GM12878 (cell line): ENCODE results near the gene HNRNPM. TPM values are rescaled to one million over a fixed set of nuclear protein-coding genes. Genes with fewer than 3 reads are reported as not detected.

Experiments
- ATAC-seq: fragments of 200-7000 bp; cut with Tn5 transposase; 3 replicates; pipeline ENCODE4 v1.9.1; 2020; ENCODE audit warnings: mild to moderate bottlenecking, moderate library complexity
- BruUV-seq: library from RNA; stranded (reverse); fragments of 400-500 nt; replicated peaks from 2 replicates; lab custom pipeline; 2021; lab: Mats Ljungman, UMichigan
- CTCF ChIA-PET: fragments of 300-600 bp; sonication (Branson Sonifier 250); formaldehyde crosslinking; extraction: SDS; loops from one replicate; lab custom pipeline; 2021; ENCODE audit warnings: inconsistent platforms; lab: Yijun Ruan, JAX
- POLR2A ChIA-PET: fragments of 350-600 bp; formaldehyde crosslinking; extraction: SDS; loops from one replicate; lab custom pipeline; 2021; ENCODE audit warnings: inconsistent platforms; lab: Charles Lee
- RAD21 ChIA-PET: fragments of 300-600 bp; sonication (Branson Sonifier 250); formaldehyde crosslinking; loops from one replicate; lab custom pipeline; 2023; ENCODE audit warnings: antibody characterized with exemption; ENCODE audit not compliant: unreplicated experiment; lab: Charles Lee
- SMC1A ChIA-PET: fragments of 300-600 bp; sonication (Branson Sonifier 250); formaldehyde crosslinking; loops from one replicate; lab custom pipeline; 2023; ENCODE audit not compliant: unreplicated experiment, uncharacterized antibody; lab: Charles Lee
- DNase-seq: peaks from one replicate; pipeline ENCODE4 v3.0.0-alpha.2; 2011; ENCODE audit warnings: low read depth, low spot score
- FAIRE-seq: peaks from 3 replicates; lab custom pipeline; 2011; peaks lifted over from hg19 to GRCh38; lab: Jason Lieb, UNC
- H2AFZ ChIP-seq: 2 replicates; pipeline ENCODE4 v1.6.0; 2011; ENCODE audit warnings: low read depth, low read length, control low read depth; ENCODE audit not compliant: control insufficient read depth
- H3K27ac ChIP-seq: 2 replicates; pipeline ENCODE4 v1.5.1; 2011; ENCODE audit warnings: control low read depth; ENCODE audit not compliant: control insufficient read depth, insufficient read depth
- H3K27me3 ChIP-seq, 2 experiments: replicated peaks in 1 of 2; 2 replicates each; pipeline versions ENCODE4 v1.6.0 to v1.6.1; 2011; ENCODE audit warnings: low read length in 1 of 2; ENCODE audit not compliant: control insufficient read depth in 2 of 2, insufficient read depth in 2 of 2
- H3K36me3 ChIP-seq, 2 experiments: 2 replicates each; pipeline ENCODE4 v1.5.1; 2011; ENCODE audit warnings: low read length in 1 of 2; ENCODE audit not compliant: control insufficient read depth in 2 of 2, insufficient read depth in 2 of 2
- H3K4me1 ChIP-seq: 2 replicates; pipeline ENCODE4 v1.6.1; 2011; ENCODE audit warnings: mild to moderate bottlenecking, low read length, moderate library complexity, mixed read lengths; ENCODE audit not compliant: control insufficient read depth, insufficient read depth
- H3K4me2 ChIP-seq: 2 replicates; pipeline ENCODE4 v1.6.0; 2011; ENCODE audit warnings: control low read depth; ENCODE audit not compliant: control insufficient read depth, insufficient read depth
- H3K4me3 ChIP-seq: fragments of 200-600 bp; sonication (generic); 2 replicates; pipeline ENCODE4 v1.5.1; 2016
- H3K79me2 ChIP-seq: 2 replicates; pipeline ENCODE4 v1.6.0; 2011; ENCODE audit warnings: low read length; ENCODE audit not compliant: control insufficient read depth, insufficient read depth
- H3K9ac ChIP-seq: 2 replicates; pipeline ENCODE4 v1.8.0; 2011; ENCODE audit warnings: low read length, control low read depth, mixed read lengths; ENCODE audit not compliant: control insufficient read depth, insufficient read depth
- H3K9me3 ChIP-seq: replicated peaks from 3 replicates; pipeline ENCODE4 v1.5.1; 2011; ENCODE audit warnings: mild to moderate bottlenecking, low read length; ENCODE audit not compliant: control insufficient read depth, insufficient read depth
- H4K20me1 ChIP-seq: 2 replicates; pipeline ENCODE4 v1.6.0; 2011; ENCODE audit not compliant: control insufficient read depth, insufficient read depth
- BHLHE40 ChIP-seq, 2 experiments: fragments of 450-650 bp in 1 of 2; IDR thresholded peaks; 2 replicates each; pipeline ENCODE4 v1.6.1; 2011 to 2017; ENCODE audit warnings: low read depth in 2 of 2, borderline replicate concordance in 1 of 2, improper control_type of control experiment in 1 of 2, low read length in 1 of 2, mild to moderate bottlenecking in 1 of 2
- CUX1 ChIP-seq: IDR thresholded peaks from 2 replicates; pipeline ENCODE4 v1.6.1; 2012; ENCODE audit warnings: improper control_type of control experiment, low read depth, low read length; ENCODE audit not compliant: insufficient replicate concordance
- HCFC1 ChIP-seq: fragments of 150-350 bp; IDR thresholded peaks from 2 replicates; pipeline ENCODE4 v1.6.1; 2014; ENCODE audit warnings: low read length
- IRF5 ChIP-seq: fragments of 450-650 bp; IDR thresholded peaks from 2 replicates; pipeline ENCODE4 v1.6.1; 2017; ENCODE audit warnings: borderline replicate concordance
- MTA2 ChIP-seq: fragments of 450-650 bp; IDR thresholded peaks from 2 replicates; pipeline ENCODE4 v1.6.1; 2016; ENCODE audit warnings: low read depth, mild to moderate bottlenecking, moderate library complexity
- NR2C2 ChIP-seq: IDR thresholded peaks from 2 replicates; pipeline ENCODE4 v1.6.1; 2011; ENCODE audit warnings: borderline replicate concordance, low read depth; ENCODE audit not compliant: control insufficient read depth, insufficient read length
- NR2F1 ChIP-seq: fragments of 450-650 bp; conservative IDR thresholded peaks from 2 replicates; pipeline ENCODE4 v1.6.1; 2017; ENCODE audit warnings: mild to moderate bottlenecking
- WGBS: methylation state at CpG from one replicate; pipeline ENCODE4 v1.1.6; 2016; ENCODE audit warnings: low lambda C conversion rate; ENCODE audit not compliant: insufficient replicate concordance, insufficient coverage; ENCODE audit errors: missing lambda C conversion rate; 5-methylcytosine and 5-hydroxymethylcytosine counted together
- in situ Hi-C: fragments of 300-500 bp; cut with MboI; formaldehyde crosslinking; loops from 9 replicates; pipeline ENCODE4 v1.14.3; 2018; ENCODE audit warnings: mixed read lengths
- intact Hi-C: fragments of 100-400 bp; cut with micrococcal nuclease; formaldehyde crosslinking; loops from one replicate; pipeline ENCODE4 v1.14.2; 2022; ENCODE audit not compliant: unreplicated experiment
- polyA plus RNA-seq, 11 experiments: library from polyadenylated mRNA; depleted of rRNA in 4 of 11; unstranded in 6 of 11; stranded (reverse) in 5 of 11; fragments of >200 nt; fragmentation: Nextera tagmentation in 4 of 11; fragmentation: Illumina TruSeq in 1 of 11; extraction: Ambion mirVana in 4 of 11; extraction: Trizol in 1 of 11; gene quantifications; 1 replicate in 1 of 11; 2 replicates in 10 of 11; pipeline versions ENCODE4 v1.2.1 to v1.2.3, GENCODE V29; 2011 to 2016; ENCODE audit warnings: inconsistent platforms in 2 of 11, missing spikeins in 2 of 11, low read depth in 1 of 11
- total RNA-seq, 4 experiments: library from RNA; depleted of rRNA in 3 of 4; stranded (reverse); fragments of >200 nt in 3 of 4; fragmentation: Illumina TruSeq in 1 of 4; extraction: Trizol in 1 of 4; gene quantifications; 2 replicates each; pipeline versions ENCODE4 v1.2.1 to v1.2.3, GENCODE V29; 2013 to 2021
- TF ChIP-seq, protein P1 (sequence below): fragments of 450-650 bp; formaldehyde crosslinking; IDR thresholded peaks from 2 replicates; pipeline ENCODE4 v1.4.0; 2020; ENCODE audit warnings: mild to moderate bottlenecking, moderate library complexity
- TF ChIP-seq, protein P2 (sequence below): IDR thresholded peaks from 2 replicates; pipeline ENCODE4 v1.6.1; 2012; ENCODE audit warnings: low read depth, low read length, improper control_type of control experiment

HNRNPM gene
- total and polyA plus RNA-seq, 10 of the 15 experiments (the other 5 are each of a cell fraction or from before 2014, with no cell fraction given) = 14.3 to 415 (median 198) TPM

GRCh38 chr19:8517551-8518442 lies 73.0 kb downstream of the HNRNPM start:
- DNase-seq (no peak), FAIRE-seq (peak; percentile 75), ATAC-seq (no peak)
- H3K9me3 ChIP-seq = no peaks in the 10 kb centered on the region
- no TSS peak for BruUV-seq
- H2AFZ ChIP-seq = peak overlapping the region; percentile 31; the same call in 1 of the 2 replicates
- RAD21 ChIA-PET = no interaction called here
- CTCF ChIA-PET = interaction anchor here (0.6 to 3.3 kb wide), 2 partner anchors 61 to 99 kb away, joined by 3 to 16 read pairs; no protein-coding TSS in a partner anchor
- peaks cover 2% of the 10 kb centered on the region for H3K79me2 ChIP-seq
- intact Hi-C loops (no loop called here), in situ Hi-C loops (no loop called here)
- no peak overlapping the region for H3K4me2 ChIP-seq
- no peak overlapping the region for H3K27ac ChIP-seq
- POLR2A ChIA-PET = interaction anchor here (0.6 kb wide), 1 partner anchor 155 kb away, joined by 4 read pairs; no protein-coding TSS in a partner anchor
- WGBS = 19% methylated on average over 10 of the region's 10 CpGs
- H3K4me3 ChIP-seq = no peak overlapping the region
- H3K27me3 ChIP-seq = no peaks in the 10 kb centered on the region
- H3K9ac ChIP-seq = no peak overlapping the region
- H4K20me1 ChIP-seq = no peaks in the 10 kb centered on the region
- SMC1A ChIA-PET = no interaction called here
- peaks cover 11% of the 10 kb centered on the region; the same call in 1 of the 2 replicates for H3K4me1 ChIP-seq
- H3K36me3 ChIP-seq = peaks cover 0 to 2% of the 10 kb centered on the region in 2 experiments; a peak in 1 of 4 replicates
- TF ChIP-seq NR2F1 (no peak), MTA2 (no peak), NR2C2 (no peak), BHLHE40 (IDR thresholded peaks at IDR 0.05; ENCODE audit: borderline replicate concordance in 1 of 2, low read depth in 2 of 2, low read length in 1 of 2) (no peak), CUX1 (no peak), HCFC1 (no peak), IRF5 (no peak)
- TF ChIP-seq, protein P1, sequence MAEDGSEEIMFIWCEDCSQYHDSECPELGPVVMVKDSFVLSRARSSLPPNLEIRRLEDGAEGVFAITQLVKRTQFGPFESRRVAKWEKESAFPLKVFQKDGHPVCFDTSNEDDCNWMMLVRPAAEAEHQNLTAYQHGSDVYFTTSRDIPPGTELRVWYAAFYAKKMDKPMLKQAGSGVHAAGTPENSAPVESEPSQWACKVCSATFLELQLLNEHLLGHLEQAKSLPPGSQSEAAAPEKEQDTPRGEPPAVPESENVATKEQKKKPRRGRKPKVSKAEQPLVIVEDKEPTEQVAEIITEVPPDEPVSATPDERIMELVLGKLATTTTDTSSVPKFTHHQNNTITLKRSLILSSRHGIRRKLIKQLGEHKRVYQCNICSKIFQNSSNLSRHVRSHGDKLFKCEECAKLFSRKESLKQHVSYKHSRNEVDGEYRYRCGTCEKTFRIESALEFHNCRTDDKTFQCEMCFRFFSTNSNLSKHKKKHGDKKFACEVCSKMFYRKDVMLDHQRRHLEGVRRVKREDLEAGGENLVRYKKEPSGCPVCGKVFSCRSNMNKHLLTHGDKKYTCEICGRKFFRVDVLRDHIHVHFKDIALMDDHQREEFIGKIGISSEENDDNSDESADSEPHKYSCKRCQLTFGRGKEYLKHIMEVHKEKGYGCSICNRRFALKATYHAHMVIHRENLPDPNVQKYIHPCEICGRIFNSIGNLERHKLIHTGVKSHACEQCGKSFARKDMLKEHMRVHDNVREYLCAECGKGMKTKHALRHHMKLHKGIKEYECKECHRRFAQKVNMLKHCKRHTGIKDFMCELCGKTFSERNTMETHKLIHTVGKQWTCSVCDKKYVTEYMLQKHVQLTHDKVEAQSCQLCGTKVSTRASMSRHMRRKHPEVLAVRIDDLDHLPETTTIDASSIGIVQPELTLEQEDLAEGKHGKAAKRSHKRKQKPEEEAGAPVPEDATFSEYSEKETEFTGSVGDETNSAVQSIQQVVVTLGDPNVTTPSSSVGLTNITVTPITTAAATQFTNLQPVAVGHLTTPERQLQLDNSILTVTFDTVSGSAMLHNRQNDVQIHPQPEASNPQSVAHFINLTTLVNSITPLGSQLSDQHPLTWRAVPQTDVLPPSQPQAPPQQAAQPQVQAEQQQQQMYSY (CRISPR knock-in tag) = no peak
- TF ChIP-seq, protein P2, sequence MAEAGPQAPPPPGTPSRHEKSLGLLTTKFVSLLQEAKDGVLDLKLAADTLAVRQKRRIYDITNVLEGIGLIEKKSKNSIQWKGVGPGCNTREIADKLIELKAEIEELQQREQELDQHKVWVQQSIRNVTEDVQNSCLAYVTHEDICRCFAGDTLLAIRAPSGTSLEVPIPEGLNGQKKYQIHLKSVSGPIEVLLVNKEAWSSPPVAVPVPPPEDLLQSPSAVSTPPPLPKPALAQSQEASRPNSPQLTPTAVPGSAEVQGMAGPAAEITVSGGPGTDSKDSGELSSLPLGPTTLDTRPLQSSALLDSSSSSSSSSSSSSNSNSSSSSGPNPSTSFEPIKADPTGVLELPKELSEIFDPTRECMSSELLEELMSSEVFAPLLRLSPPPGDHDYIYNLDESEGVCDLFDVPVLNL = no peak
